ENCODE measurements around the gene THSD4. TPM values are rescaled to one million over a fixed set of nuclear protein-coding genes. Genes with fewer than 3 reads are reported as not detected.

THSD4 gene
- total RNA-seq, 1 donor from 2014 or later = 1.6 TPM

- FAIRE-seq = no peak
- DNase-seq (ENCODE audit: low spot score in 2 of 2) = no peak
These were observed 386.2 kb downstream of the THSD4 start for GRCh38 chr15:71501344-71502076.

DNA sequence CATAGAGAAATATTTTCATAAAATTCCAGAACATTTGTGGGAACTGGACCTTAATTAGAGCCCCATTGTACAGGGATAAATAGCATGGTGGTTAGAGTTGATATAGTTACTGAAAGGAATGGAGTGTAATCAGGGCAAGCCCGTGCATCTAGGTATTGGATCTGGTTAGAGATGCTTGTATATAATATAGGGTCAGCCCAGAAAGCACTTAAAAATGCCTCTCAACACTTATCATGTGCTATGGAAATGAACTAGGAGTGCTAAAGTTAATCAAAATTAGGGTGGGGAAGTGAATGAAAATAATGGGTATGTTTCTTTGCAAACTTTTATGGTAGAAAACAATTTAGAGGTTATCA is 386.8 kb downstream of the THSD4 start:
- FAIRE-seq = no peak
- DNase-seq (ENCODE audit: low spot score in 2 of 2) = no peak

DNA sequence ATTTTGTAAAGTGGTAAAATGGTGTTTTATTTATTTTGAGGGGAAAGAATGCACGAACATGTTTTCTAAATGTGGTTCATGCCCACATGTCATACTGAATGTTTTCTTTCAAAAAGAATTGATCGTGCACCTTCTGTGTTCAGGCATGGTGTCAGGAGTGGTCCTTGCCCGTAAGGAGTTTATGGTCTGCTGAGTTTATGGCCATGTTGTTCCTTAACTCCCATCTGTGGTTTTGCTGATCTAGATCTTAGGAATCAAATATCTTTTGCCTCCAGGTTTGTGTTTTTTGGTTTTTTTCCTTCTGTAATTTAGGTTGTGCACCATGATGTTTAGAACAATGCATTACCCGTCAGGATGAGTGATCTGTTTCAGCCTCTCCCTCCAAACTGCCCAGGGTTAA is 390.7 kb downstream of the THSD4 start:
- no peak for FAIRE-seq
- DNase-seq (ENCODE audit: low spot score in 2 of 2) = no peak

- no peak for DNase-seq (ENCODE audit: low spot score in 2 of 2)
- FAIRE-seq = no peak
These were observed 391.7 kb downstream of the THSD4 start for GRCh38 chr15:71506946-71507345.

GRCh38 chr15:71508081-71508682 is 392.9 kb downstream of the THSD4 start:
- DNase-seq (ENCODE audit: low spot score in 2 of 2) (no peak), FAIRE-seq (no peak)

DNA sequence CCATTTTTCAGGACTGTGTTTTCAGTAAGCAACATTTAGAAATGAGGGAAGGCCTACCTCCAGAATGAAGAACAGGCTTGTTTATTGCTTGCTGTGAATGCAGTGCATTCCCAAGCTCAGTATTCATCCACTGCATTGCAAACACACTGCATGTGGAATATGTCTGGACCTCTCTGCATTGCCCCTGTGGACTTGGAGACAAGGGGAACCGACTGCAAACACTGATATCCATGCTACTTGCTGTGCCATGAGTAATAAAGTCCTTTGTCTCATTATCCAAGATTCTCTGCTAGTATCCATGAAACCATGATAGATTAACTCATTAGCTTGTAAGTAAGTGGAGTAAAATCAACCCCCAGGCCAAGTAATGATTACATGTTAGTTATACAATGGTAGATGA is 393.9 kb downstream of the THSD4 start:
- no peak for FAIRE-seq

DNA sequence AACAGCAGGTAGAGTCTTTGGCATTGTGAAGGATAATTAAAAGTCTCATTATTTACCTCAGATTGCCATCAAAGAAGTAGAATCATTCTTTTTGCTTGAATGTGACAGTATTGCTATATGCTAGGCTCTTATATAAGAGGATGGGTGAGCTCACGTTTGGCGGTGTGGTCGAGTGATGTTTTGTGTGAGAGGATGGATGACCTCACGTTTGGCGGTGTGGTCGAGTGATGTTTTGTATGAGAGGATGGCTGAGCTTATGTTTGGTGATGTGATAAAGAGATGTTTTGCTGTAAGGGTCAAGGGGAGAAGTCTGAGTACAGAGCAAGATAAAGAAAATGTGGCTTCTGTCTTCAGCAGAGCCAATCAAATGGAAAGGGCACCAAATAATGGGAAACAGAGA is 395.5 kb downstream of the THSD4 start:
- DNase-seq (ENCODE audit: low spot score in 2 of 2) (no peak), FAIRE-seq (no peak)

More for the DNA sequence above, 393.9 kb downstream of the THSD4 start:
- no peak for DNase-seq (ENCODE audit: low spot score in 2 of 2)

DNA sequence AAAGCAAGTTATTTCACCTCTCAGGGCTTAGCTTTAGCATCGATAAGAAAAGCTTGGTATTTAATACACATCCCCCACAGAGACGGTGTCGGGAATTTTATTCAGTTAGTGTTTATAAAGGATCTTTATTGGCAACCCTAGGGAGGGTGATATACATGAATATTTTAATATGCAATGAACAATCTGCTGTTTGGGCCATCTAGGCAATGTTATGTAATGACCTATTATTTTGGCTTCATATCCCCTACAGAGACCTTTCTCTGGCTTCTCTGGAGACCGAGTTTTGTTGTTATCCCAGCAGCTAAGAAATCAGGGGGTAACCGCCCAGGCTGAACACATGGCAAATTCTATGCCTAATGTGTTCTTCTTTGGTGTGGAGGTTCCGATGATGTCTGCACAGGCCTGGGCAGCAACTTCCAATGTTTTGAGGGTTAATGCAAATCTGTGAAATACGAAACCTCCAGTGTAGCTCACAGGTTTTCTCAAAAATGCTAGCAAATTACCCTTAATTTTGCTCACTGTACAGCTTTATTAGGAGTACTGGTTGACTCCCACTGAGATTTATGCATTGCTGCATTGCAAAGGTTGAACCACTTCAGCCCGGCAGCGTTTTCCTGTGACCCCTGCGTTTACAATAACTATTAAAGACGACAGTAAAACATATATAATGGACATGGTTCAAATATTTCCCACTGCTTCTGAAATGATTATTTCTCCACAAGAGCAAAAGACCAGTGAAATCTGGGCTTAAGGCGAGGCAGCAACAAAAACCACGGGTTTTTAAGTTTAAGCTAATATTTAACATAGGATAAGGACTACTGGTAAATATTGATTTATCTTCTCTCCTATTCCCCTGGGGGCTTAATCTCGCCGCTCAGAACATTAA is 396.8 kb downstream of the THSD4 start:
- FAIRE-seq (no peak), DNase-seq (ENCODE audit: low spot score in 2 of 2) (no peak)

GRCh38 chr15:71512682-71513006 is 397.4 kb downstream of the THSD4 start:
- FAIRE-seq (no peak), DNase-seq (ENCODE audit: low spot score in 2 of 2) (no peak)

DNA sequence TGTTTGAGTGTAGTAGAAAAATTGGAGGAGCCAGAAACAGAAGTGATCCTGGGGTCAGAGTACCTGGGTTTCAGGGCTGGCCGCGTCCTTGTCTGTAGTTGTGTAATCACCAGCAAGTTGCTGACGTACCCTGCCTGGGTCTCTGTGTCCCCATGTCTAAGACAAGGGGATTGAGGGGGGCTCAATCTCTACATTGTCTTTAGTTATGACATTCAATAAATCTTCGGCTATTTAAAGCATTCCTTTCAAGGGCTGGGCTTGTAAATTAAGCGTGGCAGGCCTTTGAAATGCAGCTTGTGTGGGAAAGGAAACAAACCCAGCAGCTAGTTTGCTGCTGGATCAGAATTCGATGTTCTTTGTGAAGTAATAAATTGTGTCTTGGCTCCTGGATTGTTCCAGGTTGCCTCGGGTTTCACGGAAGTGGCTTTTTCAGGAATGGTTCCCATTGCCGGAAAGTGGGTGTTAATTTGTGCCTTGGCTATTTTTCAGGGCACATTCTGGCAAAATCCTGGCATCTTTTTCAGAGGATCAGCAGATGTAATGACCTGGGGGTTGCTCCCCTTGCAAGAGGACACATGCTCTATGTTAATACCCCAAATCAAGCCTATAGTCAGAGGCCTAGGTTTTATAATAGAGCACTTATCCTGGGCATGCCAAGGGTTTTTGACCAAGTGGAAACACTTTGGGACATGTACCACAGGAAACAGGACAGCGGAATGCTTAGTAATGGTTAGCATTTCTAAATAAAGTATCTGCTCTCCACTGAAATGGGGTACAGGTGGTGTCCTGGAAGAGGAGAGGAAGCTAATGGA is 400.3 kb downstream of the THSD4 start:
- FAIRE-seq (no peak), DNase-seq (ENCODE audit: low spot score in 2 of 2) (no peak)

GRCh38 chr15:71517751-71518150 is 402.5 kb downstream of the THSD4 start:
- DNase-seq (ENCODE audit: low spot score in 2 of 2) (no peak), FAIRE-seq (no peak)

GRCh38 chr15:71518661-71519060 is 403.4 kb downstream of the THSD4 start:
- FAIRE-seq (no peak), DNase-seq (ENCODE audit: low spot score in 2 of 2) (no peak)

- no peak for DNase-seq (ENCODE audit: low spot score in 2 of 2)
- FAIRE-seq = no peak
These were observed 411.0 kb downstream of the THSD4 start for GRCh38 chr15:71526060-71526820.

DNA sequence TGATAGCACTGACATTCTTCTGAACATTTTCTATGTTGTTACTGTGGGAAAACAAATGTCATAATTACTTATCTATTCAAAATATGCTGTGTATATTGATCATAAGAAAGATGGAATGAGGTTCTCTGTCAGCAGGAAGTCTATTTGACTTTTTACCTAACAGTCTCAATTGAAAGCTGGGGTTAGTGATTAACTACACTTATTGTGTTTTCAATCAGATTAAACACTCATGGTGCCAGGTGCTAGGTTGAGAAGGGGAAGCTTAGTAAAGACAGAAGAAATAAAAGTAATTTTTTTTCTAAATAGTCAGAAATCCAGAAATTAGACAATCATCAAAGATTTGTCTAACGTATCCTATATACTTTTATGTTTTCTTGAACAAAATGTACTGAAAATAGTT is 414.1 kb downstream of the THSD4 start:
- FAIRE-seq (no peak), DNase-seq (ENCODE audit: low spot score in 2 of 2) (no peak)

GRCh38 chr15:71530116-71530515 is 414.8 kb downstream of the THSD4 start:
- FAIRE-seq (no peak), DNase-seq (ENCODE audit: low spot score in 2 of 2) (no peak)

- no peak for FAIRE-seq
- DNase-seq (ENCODE audit: low spot score in 2 of 2) = no peak
These were observed 417.7 kb downstream of the THSD4 start for GRCh38 chr15:71532994-71533393.

- FAIRE-seq (no peak), DNase-seq (ENCODE audit: low spot score in 2 of 2) (no peak)
These were observed 422.9 kb downstream of the THSD4 start for GRCh38 chr15:71538181-71538580.

DNA sequence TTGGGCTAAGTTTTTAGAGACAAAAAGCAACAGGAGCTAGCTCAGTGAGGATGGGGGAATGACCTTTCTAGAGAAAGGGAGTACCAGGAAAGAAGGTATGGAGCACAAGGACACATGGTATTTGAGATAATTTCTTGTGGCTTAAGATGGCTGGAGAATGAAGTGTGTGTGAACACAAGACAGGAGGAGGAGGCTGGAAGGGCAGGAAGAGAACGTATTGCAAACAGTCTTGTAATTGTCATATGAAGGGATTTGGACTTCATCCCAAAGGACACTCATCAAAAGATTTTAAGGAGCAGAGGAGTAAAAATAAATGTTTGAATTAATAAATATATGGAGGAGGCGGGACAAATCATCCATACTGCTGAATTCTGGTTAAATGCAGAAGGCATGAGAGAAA is 426.5 kb downstream of the THSD4 start:
- DNase-seq (ENCODE audit: low spot score in 2 of 2) (no peak), FAIRE-seq (no peak)

- no peak for FAIRE-seq
These were observed 427.6 kb downstream of the THSD4 start for GRCh38 chr15:71542836-71543235.

GRCh38 chr15:71543413-71543812 is 428.1 kb downstream of the THSD4 start:
- FAIRE-seq (no peak), DNase-seq (ENCODE audit: low spot score in 2 of 2) (no peak)

More at GRCh38 chr15:71542836-71543235, 427.6 kb downstream of the THSD4 start:
- DNase-seq (ENCODE audit: low spot score in 2 of 2) = no peak
